Naive thymus-derived CD8-positive, alpha-beta T cell (primary cell): ENCODE data around the gene PLAU. TPM values are rescaled to one million over a fixed set of nuclear protein-coding genes. Genes with fewer than 3 reads are reported as not detected.

Experiments used
- ATAC-seq, 2 donors: fragments of 150-1000 bp; cut with Tn5 transposase in 1 of 2; sonication (Bioruptor Pico), chemical (Tn5 transposase) in 1 of 2; 1 replicate in 1 of 2; 2 replicates in 1 of 2; pipeline ENCODE4 v1.10.0; 2021; ENCODE audit warnings: mild to moderate bottlenecking in 2 of 2, moderate library complexity in 2 of 2
- POLR2A ChIA-PET: fragments of 350-600 bp; sonication (Branson Sonifier 250); formaldehyde crosslinking; loops from one replicate; lab custom pipeline; 2021; ENCODE audit warnings: antibody characterized with exemption; lab: Charles Lee
- DNase-seq, 10 donors: peaks; one replicate each; pipeline versions ENCODE4 v3.0.0 to v3.0.0-alpha.2; 2020 to 2022
- H3K27ac Mint-ChIP-seq, 10 donors: one replicate each; pipeline ENCODE4 v1.8.0; 2020 to 2022; ENCODE audit warnings: mild to moderate bottlenecking in 10 of 10, mixed read lengths in 10 of 10, moderate library complexity in 4 of 10, inconsistent platforms in 1 of 10
- H3K27me3 Mint-ChIP-seq, 5 donors: one replicate each; pipeline ENCODE4 v1.8.0; 2021 to 2022; ENCODE audit warnings: mixed read lengths in 5 of 5
- H3K36me3 Mint-ChIP-seq, 3 donors: one replicate each; pipeline ENCODE4 v1.8.0; 2020 to 2022; ENCODE audit warnings: mixed read lengths in 3 of 3, mild to moderate bottlenecking in 2 of 3, inconsistent platforms in 1 of 3
- H3K4me1 Mint-ChIP-seq, 4 donors: one replicate each; pipeline ENCODE4 v1.8.0; 2021 to 2022; ENCODE audit warnings: mixed read lengths in 4 of 4
- H3K4me3 Mint-ChIP-seq, 10 donors: one replicate each; pipeline ENCODE4 v1.8.0; 2020 to 2022; ENCODE audit warnings: mild to moderate bottlenecking in 10 of 10, mixed read lengths in 10 of 10, moderate library complexity in 6 of 10, inconsistent platforms in 1 of 10
- H3K9me3 Mint-ChIP-seq, 9 donors: one replicate each; pipeline ENCODE4 v1.8.0; 2020 to 2022; ENCODE audit warnings: mixed read lengths in 9 of 9, mild to moderate bottlenecking in 3 of 9, inconsistent platforms in 1 of 9, moderate library complexity in 1 of 9
- polyA plus RNA-seq, 3 donors: library from polyadenylated mRNA; unstranded; fragments of 300-500 nt; fragmentation: Illumina TruSeq; gene quantifications; one replicate each; pipeline ENCODE4 v1.2.3, GENCODE V29; 2021
- total RNA-seq, 8 experiments: library from RNA in 2 of 8; stranded (reverse) in 2 of 8; gene quantifications; one replicate each; pipeline ENCODE4 v1.2.3 and lab custom pipeline; 2021 to 2026

The PLAU gene
- total and polyA plus RNA-seq, 5 experiments from 2014 or later, result 0.26 to 0.30 TPM; not detected in 3

DNA sequence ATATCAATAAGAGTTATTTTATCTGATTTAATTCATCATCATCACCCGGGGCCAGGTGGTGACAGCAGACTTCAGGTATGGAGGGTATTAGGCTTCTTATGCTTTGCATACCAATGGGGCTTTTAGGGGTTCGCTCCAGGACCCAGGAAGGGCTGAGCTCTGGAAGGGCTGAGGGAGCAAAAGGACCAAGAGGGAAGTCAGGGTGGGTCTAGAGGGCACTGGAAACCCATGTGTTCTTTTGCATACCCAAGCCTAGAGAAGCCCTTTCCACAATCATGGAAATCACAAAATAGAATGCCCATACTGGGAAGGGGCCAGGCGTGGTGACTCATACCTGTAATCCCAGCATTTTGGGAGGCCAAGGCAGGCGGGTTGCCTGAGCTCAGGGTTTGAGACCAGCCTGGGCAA is 56.1 kb downstream of the PLAU start:
- no peak for ATAC-seq
- no peaks in the 10 kb centered on the region for H3K27me3 Mint-ChIP-seq
- H3K4me1 Mint-ChIP-seq, result peaks cover 0 to 26% (median 2%) of the 10 kb centered on the region in 4 donors
- POLR2A ChIA-PET, result no interaction called here
- H3K9me3 Mint-ChIP-seq, result no peaks in the 10 kb centered on the region
- no peak overlapping the region for H3K27ac Mint-ChIP-seq
- no peak overlapping the region for H3K4me3 Mint-ChIP-seq
- no peaks in the 10 kb centered on the region for H3K36me3 Mint-ChIP-seq
- DNase-seq, result no peak

Other genes starting within 250 kb of the PLAU start
- 10 to 100 TPM; 10.5 to 13.2 TPM for gene AGAP5, start 213.0 kb upstream of the PLAU start, total RNA-seq
- under 1 TPM in 2 of 3 donors, not detected in 1; 0.19 to 0.30 TPM for gene AGAP5, start 213.0 kb upstream of the PLAU start, polyA plus RNA-seq
- 10 to 100 TPM; 72.2 to 72.7 TPM for gene SEC24C, start 166.8 kb upstream of the PLAU start, total RNA-seq
- 10 to 100 TPM; 18.9 to 33.5 (median 25.9) TPM for gene SEC24C, start 166.8 kb upstream of the PLAU start, polyA plus RNA-seq
- 10 to 100 TPM; 19.9 to 22.1 TPM for gene CHCHD1, start 129.1 kb upstream of the PLAU start, total RNA-seq
- 10 to 100 TPM; 32.2 to 44.6 (median 37.9) TPM for gene CHCHD1, start 129.1 kb upstream of the PLAU start, polyA plus RNA-seq
- 10 to 100 TPM; 79.0 to 79.9 TPM for gene ZSWIM8, start 125.5 kb upstream of the PLAU start, total RNA-seq
- 10 to 100 TPM; 12.3 to 18.5 (median 13.4) TPM for gene ZSWIM8, start 125.5 kb upstream of the PLAU start, polyA plus RNA-seq
- gene NDST2, start 99.5 kb upstream of the PLAU start, total RNA-seq, result 100 to 1,000 TPM; 101 to 112 TPM
- gene NDST2, start 99.5 kb upstream of the PLAU start, polyA plus RNA-seq, result 10 to 100 TPM; 13.4 to 34.3 (median 24.5) TPM
- 10 to 100 TPM; 60.4 to 61.7 TPM for gene CAMK2G, start 36.6 kb upstream of the PLAU start, total RNA-seq
- gene CAMK2G, start 36.6 kb upstream of the PLAU start, polyA plus RNA-seq, result 1 to 10 TPM; 4.6 to 6.7 (median 5.1) TPM
- gene VCL, start 87.0 kb downstream of the PLAU start, total RNA-seq, result 1 to 10 TPM; 5.0 to 5.9 TPM
- 10 to 100 TPM in 1 of 3 donors, 1 to 10 TPM in 2; 7.8 to 21.2 (median 9.0) TPM for gene VCL, start 87.0 kb downstream of the PLAU start, polyA plus RNA-seq
- gene AP3M1, start 239.7 kb downstream of the PLAU start, total RNA-seq, result 10 to 100 TPM; 39.4 to 40.2 TPM
- gene AP3M1, start 239.7 kb downstream of the PLAU start, polyA plus RNA-seq, result 10 to 100 TPM; 24.7 to 36.0 (median 28.4) TPM
- gene ADK, start 240.1 kb downstream of the PLAU start, total RNA-seq, result 10 to 100 TPM; 29.6 to 32.9 TPM
- 10 to 100 TPM; 48.7 to 52.4 (median 49.0) TPM for gene ADK, start 240.1 kb downstream of the PLAU start, polyA plus RNA-seq